Iris pigment epithelial cell (primary cell): ENCODE measurements around the gene ASPM.
A peak's percentile ranks its signal among the peaks of the same experiment; 100 is the strongest.
"Not testable (repeated sequence)": the region's sequence is repeated elsewhere in the genome, so short reads cannot be mapped to it uniquely, and the experiment has no call there.

Experiments
- DNase-seq: peaks from one replicate; pipeline ENCODE4 v3.0.0-alpha.2; 2011; ENCODE audit warnings: low read depth

The ASPM gene

DNA sequence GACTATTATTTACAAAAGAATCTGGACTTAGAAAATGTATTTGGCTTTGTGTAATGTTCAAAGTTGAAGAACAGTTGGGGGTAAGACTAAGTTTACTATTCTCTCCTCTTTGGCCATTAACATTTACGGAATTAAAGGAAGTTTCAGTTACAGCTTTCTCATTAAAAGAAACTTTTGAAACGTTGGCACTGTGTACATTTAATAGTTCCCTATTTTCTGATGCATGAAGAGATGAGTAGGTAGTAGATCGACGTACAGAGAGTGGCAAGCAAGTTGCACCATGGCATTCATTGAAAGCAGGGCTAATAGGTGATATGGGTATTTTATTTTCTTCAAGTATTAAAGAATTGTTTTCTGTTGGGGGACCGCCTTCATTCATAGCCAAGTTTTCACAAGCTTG, 3.2 kb downstream of the ASPM start:
- no peak for DNase-seq

DNA sequence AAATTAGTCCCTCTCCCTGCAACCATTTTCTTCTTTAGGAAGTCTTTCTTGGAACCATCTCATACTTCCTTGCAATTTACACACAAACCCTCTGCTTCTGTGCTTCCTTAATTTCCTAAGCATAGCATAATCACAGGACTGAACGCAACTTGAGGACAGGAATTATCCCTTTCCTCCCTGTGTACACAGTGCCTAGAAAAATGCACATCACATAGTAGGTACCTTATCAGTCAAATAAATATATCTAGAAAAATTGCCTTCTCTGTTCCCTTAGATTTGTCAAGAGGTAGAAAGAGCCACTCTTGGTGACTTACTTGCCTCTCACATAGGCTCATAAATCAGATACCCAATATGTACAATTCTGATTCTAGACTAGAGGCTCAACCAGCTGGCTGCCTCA, 4.9 kb downstream of the ASPM start:
- no peak for DNase-seq

DNA sequence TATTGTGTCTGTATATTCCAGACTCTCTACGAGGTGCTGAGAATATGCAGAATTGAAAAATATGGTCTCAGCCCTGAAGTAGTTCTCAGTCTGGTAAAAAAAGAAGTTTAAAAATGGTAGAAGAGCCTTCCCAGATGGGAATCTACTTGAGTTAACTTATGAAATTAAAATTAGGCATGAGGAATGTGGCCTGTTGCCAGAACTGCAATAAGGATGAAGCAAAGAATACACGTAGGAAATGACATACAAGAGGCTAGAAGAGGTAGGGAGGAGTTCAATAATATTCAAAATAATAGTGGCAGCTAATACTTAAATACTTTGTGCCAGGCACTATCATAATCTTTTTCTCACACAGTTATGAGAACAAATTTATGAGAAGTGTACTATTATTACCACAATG, 6.3 kb downstream of the ASPM start:
- DNase-seq: peak; percentile 67

DNA sequence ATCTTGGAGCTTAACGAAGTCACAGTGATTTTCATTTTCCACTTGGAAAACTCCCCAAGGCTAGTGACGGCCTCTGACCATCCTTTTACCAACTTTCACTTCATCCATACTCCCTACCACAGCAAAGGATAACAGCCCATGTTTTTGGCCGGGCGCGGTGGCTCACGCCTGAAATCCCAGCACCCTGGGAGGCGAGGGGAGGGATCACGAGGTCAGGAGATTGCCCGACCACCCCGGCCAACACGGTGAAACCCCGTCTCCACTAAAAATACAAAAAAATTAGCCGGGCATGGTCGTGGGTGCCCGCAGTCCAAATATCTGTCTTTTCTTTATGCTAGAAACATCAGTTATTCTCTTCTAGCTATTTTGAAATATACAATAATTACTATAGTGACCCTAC, 7.3 kb downstream of the ASPM start:
- no peak for DNase-seq

DNA sequence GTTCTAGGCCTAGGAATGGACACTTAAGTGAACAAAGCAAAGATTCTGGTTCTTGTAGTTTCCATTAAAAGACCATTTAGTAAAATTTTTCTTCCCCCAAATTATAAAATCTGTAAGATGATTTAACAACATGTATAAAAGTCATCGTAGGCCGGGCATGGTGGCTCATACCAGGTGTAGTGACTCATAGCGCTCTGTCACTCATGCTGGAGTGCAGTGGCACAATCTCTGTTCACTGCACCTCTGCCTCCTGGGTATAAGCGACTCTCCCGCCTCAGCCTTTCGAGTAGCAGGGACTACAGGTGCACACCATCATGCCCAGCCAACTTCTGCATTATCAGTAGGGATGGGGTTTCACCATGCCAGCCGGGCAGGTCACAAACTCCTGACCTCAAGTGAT, 9.1 kb downstream of the ASPM start:
- no peak for DNase-seq

DNA sequence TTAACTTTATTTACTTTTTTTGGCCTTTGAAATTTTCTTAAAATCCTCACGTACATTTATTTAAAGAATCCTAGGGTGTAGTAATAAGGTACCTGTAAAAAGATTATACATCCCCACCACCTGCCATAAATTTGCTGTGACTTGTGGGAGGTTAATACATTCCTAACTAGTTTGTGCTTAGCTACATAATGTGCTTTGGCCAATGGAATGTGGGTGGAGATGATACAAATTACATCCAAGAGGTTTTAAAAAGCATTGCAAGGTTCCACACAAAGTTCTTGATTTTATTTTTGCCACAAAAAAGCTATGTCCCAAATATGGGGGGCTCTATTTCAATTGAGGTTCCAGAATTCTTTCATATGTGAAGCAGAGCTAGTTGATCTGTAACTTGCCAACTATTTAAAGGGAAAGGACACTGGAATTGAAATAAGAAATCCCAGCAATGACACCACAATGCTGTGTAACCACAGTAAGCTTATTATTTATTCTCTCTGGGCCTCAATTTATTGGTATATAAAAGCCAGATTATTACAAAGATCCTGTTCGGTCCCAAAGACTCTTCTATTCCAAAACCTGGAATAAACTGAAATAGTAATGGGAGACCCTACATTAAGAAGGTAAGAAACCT, 15.7 kb downstream of the ASPM start:
- DNase-seq: peak; percentile 79

DNA sequence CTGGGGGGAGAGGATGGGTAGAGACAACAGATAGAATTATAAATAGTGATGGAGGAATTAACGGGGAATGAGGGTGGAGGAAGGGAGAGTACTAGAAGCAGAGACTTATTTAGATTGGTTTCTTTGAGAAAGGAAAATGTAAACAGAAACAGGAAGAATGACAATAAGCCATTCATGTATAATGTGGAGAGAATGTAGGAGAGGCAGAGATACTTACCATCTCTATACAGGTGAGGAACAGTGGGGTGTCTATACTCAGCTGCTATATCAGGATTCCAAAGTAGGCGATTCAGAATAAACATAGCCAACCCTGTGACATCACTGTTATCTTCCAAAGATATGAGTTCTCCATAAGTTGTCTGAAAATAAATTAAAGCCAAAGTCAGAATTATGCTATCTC, 16.8 kb downstream of the ASPM start:
- DNase-seq: no peak

DNA sequence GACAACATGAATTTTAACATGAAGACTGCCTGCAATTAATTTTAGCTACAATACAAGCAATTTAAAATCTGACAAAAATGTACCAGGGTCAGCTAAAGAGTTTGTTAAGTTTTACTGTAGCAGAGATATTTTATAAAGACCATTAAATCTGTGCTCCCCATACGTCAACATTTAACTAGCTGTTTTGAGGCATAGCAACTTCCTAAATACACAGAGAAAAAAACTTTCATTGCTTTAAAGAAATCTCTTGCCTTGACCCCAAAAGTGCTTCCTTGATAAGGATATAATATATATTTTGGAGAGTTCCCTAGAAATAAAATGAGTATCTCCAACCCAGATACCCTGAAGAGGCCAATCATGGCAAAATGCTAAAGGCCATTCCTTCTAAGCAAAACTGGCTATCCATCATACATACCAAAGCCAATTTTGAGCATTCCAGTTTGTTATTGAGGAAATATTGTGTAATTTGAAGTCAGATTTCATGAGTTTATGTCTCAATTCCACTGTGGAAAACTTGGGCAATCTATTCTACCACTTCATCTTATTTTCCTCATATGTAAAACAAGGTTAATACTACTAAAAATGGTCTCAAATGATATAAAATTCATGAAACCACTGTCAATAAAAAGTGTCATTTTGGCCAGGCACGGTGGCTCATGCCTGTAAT, 19.1 kb downstream of the ASPM start:
- peak; percentile 62 for DNase-seq

DNA sequence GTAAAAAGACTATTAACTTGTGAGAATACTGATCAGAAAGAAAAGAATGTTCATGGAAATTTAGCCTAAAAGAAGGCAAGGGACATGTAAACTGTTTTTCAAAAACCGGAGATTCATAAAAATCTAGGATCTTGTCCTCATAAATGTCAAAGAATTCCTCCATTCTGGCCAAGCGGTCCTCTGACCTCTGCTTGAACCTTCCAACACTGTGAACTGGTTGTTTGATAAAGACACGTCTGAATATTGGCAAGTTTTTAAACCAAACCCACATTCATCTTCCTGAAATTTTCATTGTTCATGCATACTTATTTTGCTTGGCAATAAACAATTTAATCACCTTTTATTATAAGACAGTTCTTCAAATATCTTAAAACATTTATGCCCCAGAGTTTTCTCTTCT, 19.8 kb downstream of the ASPM start:
- DNase-seq: no peak

DNA sequence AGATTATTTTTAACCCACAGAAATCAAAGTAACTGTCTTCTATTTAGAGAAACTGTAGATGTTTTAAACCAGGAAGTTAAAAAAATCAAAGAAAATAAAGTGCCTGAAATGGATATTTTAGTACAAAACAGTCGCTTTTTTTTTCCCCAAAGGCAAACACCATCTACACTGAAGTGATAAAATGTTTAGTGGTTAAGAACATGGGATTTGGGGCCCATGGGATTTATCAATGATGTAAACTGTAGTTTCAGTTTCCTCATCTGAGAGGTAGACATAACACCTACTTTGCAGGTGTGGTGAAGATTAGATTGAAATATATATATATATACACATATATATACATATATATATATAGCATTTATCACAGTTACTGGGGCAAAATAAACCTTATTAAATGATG, 22.1 kb downstream of the ASPM start:
- no peak for DNase-seq

DNA sequence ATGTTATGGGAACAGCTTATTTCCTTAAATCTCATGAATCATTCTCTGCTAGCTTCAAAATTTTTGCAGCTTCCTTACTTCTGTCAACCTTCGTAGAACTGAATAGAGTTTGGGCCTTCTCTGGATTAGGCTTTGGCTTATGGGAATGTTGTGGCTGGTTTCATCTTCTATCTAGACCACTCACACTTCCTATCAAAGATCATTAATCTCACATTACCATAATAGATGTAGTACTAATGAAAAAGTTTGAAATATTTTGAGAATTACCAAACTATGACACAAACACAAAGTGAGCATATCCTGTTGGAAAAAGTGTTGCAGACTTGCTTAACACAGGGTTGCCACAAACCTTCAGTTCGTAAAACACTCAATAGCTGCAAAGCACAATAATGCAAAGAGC, 30.3 kb downstream of the ASPM start:
- DNase-seq: no peak

DNA sequence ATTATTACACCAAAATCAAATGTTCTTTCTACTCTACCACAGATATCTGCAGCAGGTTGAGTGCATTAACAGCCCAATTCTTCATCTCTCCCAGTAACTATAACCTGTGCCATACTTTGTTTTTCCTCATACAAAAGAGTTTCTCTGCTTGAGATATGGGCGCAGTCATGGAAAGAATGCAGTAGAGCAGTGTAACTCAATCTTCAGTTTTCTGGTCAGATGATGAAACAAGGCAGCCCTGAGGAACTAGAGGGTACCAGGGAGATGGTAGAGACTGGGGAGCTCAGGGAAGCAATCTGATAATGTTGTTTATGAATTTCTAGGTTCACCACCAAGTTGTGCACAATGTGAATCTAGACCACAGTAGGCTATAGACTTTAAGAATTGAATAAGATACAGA, 39.6 kb downstream of the ASPM start:
- peak; percentile 54 for DNase-seq

DNA sequence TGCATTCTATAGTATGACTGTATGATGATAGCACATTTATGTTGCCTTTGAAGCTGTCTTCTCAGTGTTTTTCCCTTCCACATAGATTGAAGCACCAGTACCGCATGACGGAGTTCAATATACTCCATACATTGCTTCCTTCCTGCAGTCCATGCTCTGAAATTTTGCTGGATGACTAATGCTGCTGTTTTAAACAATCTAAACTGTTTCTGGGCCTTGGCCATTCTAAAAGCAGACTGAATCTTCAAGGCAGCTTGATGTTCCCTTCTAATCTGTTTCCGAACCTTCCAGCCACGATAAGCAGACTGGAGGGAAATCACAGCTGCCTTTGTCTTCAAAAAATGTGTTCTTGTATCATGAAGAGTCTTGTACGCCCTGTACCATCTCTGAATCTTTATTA, 43.2 kb downstream of the ASPM start:
- peak; percentile 76 for DNase-seq

DNA sequence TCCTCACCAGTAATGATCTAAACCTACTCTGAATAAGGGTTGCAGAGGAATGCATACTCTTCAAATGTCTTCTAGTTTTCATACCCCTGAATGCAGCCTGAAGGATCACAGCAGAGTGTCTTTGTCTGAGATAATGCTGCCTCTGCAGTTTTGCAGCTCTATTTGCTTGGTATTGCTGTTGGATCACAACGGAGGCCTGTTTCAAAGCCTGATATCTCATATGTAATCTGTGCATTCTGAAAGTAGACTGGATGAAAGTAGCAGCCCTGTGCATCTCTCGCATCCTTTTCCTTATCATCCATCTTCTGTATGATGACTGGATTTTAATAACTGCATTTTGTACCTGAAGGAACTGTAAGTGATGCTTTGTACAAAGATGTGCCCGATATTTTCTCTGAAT, 44.5 kb downstream of the ASPM start:
- no peak for DNase-seq

DNA sequence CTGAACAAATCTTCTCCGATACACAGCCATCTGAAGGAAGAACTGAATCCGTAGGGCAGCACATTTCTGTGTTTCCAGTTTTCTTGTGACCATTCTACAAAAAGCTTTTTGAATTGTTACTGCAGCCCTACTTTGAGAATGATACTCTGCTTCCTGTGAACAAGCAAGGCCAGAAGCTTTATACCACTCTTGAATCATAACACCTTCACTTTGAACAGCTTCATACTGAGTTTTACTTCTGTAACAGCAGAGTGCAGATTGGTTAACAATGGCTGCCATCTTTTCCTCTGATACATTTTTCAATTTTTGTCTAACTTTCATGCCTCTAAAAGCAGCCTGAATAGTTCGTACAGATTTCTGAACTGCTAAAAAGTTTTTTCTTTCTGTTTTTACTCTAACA, 45.8 kb downstream of the ASPM start:
- DNase-seq: no peak

DNA sequence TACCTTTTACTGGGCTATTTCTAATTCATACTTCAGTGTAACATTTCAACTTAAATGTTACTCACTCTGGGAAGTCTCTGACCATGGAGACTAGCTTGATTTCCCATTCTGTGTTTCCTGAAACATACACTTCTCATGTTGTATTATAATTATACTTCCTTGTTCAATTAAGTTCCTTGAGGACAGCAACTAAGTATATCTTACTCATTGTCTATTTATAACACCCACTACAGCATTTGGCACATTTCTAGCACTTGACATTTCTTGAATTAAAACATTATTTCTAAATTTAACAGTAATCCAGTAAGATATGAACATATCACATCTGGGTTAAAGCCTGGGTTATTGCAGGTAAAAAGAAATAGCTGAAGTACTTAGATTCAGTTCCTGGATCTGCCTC, 47.0 kb downstream of the ASPM start:
- DNase-seq: peak; percentile 1

DNA sequence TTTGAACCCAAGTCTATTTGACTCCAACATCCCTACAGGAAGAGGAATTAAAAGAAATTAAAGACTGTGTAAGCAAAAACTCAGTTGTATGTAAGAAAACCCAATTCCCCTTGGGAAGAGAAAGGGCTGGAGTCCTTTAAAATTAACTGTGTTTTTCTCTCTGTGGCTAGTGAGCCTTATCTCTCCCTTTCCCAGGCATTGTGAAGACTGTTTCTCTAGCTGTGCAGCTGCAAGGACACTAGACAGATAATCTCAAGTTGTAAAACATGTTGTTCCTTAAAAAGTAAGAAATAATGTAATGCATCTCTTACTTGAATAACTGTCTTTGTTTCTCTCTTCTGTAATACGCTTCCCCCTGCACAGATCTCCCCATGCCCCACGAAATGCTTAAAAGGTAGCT, 49.5 kb downstream of the ASPM start:
- DNase-seq: not testable (repeated sequence)

DNA sequence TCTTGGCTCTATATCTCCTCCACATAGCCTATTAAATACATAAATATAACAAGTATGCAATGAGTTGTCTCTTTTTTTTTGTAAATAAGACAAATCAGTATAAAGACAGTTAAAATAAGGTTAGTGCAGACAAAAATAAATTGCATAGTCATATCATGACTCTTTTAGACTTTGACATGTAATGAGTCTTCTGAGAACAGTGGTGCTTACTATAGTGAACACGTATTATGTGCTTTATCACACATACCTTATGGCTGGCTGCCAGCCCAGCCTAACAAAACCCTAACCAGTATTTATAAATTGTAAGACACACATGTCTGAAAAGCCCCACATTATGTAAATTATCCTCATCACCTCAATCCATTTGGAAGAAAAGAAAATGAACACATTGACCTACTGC, 50.3 kb downstream of the ASPM start:
- peak; percentile 6 for DNase-seq

DNA sequence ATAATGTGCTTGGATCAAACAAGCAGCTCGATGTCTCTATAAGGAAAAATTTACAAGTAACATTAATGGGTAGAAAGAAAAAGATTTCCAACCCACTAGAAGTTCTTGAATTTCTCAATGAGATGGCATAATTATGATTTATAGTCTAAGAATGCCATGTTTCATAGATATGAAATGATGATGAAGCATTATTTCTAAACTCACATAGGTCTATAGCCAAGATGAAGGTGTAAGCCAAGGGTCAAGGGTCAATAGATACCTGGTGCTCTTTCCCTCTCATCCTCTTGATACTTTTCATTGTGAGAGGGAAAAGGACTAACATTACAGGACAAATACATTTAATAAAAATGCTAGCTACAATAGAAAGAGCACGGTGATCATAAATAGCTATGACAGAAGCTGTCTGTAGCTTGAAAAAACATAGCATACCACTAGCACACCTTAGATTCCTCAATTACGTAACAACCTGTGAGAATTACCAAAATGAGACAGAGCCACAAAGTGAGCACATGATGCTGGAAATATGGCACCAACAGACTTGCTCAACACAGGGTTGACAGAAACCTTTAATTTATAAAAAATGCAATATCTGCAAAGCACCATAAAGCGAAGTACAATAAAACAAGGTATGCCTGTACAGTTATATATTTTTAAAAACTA, 53.1 kb downstream of the ASPM start:
- no peak for DNase-seq

DNA sequence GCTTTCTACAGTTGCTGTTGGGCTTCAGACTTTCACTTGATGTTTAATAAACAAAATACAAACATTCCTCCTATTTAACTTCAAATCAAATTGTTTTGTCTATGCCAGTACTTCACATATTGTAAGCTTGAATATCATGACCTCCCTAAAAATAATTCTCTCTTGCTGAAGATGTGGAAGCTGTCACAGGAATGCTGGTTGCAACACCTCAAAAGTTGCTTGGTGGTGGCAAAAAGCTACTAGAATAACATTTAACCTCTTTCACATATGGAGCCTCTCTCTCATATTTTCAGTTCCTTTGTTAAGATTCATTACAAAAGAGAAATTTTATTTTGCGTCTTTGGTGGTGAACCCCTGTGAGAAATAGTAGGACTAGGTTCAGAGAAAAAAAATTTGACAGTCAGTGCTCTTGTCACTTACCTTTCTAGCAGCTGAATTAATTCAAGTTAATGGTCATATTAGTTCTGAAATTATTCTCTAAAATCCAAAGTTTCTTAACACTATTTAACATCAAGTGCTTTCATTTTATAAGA, 53.9 kb downstream of the ASPM start:
- peak; percentile 15 for DNase-seq

DNA sequence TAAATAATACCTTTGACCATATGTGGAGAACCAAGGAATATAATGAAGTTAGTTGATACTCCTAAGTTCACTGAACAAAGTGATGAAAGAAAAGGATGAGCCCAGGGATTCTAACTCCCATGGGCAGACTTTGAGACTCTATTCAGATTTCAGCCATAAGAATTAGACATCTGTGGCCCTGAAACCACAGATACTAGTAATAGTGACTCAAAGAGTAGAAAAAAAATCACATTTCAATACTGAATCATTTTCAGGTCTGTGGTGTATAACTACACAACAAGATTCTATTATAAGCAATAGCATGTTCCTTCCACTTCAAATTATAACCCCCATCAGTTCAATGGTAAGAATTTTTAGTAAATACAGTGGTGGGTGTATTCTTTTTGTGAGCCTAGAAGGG, 63.0 kb downstream of the ASPM start:
- DNase-seq: no peak

DNA sequence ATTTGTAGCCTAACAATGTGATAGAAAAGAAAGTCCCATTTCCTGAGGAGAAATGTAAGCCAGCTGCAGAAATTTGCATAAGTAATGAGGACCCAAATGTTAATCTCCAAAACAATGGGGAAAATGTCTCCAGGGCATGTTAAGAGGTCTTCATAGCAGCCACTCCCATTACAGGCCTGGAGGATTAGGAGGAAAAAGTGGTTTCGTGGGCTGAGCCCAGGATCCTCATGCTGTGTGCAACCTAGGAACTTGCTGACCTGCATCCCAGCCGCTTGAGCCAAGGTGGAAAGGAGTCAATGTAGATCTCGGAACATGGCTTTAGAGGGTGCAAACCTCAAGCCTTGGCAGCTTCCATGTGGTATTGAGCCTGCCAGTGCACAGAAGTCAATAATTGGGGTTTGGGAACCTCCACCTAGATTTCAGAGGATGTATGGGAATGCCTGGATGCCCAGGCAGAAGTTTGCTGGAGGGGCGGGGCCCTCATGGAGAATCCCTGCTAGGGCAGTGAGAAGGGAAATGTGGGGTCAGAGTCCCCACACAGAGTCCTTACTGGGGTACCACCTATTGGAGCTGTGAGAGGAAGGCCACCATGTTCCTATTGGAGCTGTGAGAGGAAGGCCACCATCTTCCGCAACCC, 65.2 kb downstream of the ASPM start:
- DNase-seq: no peak

DNA sequence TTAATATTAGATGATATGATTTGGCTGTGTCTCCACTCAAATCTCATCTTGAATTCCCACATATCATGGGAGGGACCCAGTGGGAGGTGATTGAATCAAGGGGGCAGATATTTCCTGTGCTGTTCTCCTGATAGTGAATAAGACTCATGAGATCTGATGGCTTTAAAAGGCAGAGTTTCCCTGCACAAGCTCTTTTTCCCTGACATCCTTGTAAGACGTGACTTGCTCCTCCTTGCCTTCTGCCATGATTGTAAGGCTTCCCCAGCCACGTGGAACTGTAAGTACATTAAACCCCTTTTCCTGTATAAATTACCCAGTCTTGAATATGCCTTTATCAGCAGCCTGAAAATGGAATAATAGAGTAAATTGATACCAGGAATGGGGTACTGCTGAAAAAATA, 66.1 kb downstream of the ASPM start:
- no peak for DNase-seq
